Sigmoid colon (tissue), 7 donors: ENCODE measurements around the gene DNASE1. TPM values are rescaled to one million over a fixed set of nuclear protein-coding genes. Genes with fewer than 3 reads are reported as not detected.

Experiments used
- DNase-seq: peaks from one replicate; pipeline ENCODE4 v3.0.0-alpha.2; 2019
- H3K27ac ChIP-seq, 4 donors: fragments of 200-600 bp; sonication (generic); one replicate each; pipeline ENCODE4 v1.5.1; 2016 to 2019; ENCODE audit warnings: mild to moderate bottlenecking in 1 of 4
- H3K27me3 ChIP-seq, 3 donors: fragments of 200-600 bp; sonication (generic); one replicate each; pipeline ENCODE4 v1.5.1; 2019; ENCODE audit warnings: mild to moderate bottlenecking in 1 of 3
- H3K36me3 ChIP-seq, 4 donors: fragments of 200-600 bp; sonication (generic); one replicate each; pipeline ENCODE4 v1.5.1; 2016 to 2019
- H3K4me1 ChIP-seq, 4 donors: fragments of 200-600 bp; sonication (generic); one replicate each; pipeline ENCODE4 v1.5.1; 2017 to 2019
- H3K4me3 ChIP-seq, 4 donors: fragments of 200-600 bp; sonication (generic); one replicate each; pipeline ENCODE4 v1.5.1; 2017 to 2019; ENCODE audit warnings: mild to moderate bottlenecking in 2 of 4, moderate library complexity in 1 of 4
- H3K9me3 ChIP-seq, 4 donors: fragments of 200-600 bp in 3 of 4; sonication (generic) in 3 of 4; one replicate each; pipeline versions ENCODE4 v1.5.1 to v1.6.1; 2013 to 2019
- CTCF ChIP-seq, 4 experiments: fragments of 450-650 bp in 3 of 4; fragments of 200-600 bp in 1 of 4; IDR thresholded peaks; one replicate each; pipeline ENCODE4 v1.5.1; 2016 to 2019; ENCODE audit warnings: antibody characterized with exemption in 4 of 4, mild to moderate bottlenecking in 3 of 4, moderate library complexity in 2 of 4
- EP300 ChIP-seq, 4 donors: sonication (generic); formaldehyde crosslinking; IDR thresholded peaks; one replicate each; pipeline ENCODE4 v1.6.1; 2017; ENCODE audit warnings: antibody characterized with exemption in 4 of 4
- POLR2A ChIP-seq, 2 donors: fragments of 450-650 bp; IDR thresholded peaks; one replicate each; pipeline ENCODE4 v1.6.1; 2016; ENCODE audit warnings: antibody characterized with exemption in 2 of 2, mild to moderate bottlenecking in 2 of 2, moderate library complexity in 2 of 2
- POLR2AphosphoS5 ChIP-seq, 4 donors: sonication (generic); formaldehyde crosslinking; IDR thresholded peaks; one replicate each; pipeline ENCODE4 v1.6.1; 2017; ENCODE audit warnings: antibody characterized with exemption in 4 of 4
- WGBS, 2 donors: extraction: QIAGEN DNeasy Blood & Tissue Kit; methylation state at CpG; one replicate each; pipeline ENCODE4 v1.1.7; 2013; 5-methylcytosine and 5-hydroxymethylcytosine counted together
- intact Hi-C: fragments of 100-400 bp; cut with DNase I; formaldehyde crosslinking; loops from one replicate; pipeline ENCODE4 v1.15.1; 2023
- polyA plus RNA-seq, 3 donors: library from polyadenylated mRNA; stranded (reverse); fragments of 200-250 nt; gene quantifications; one replicate each; pipeline ENCODE4 v1.2.3, GENCODE V29; 2013
- total RNA-seq, 4 donors: library from RNA; depleted of rRNA; stranded (reverse); fragments of >200 nt; gene quantifications; one replicate each; pipeline ENCODE4 v1.1.0, GENCODE V29; 2016
- donor health status: healthy with polysubstance abuse.
- donor health status: Bipolar disorder and iron deficiency.
- donor health status: healthy.

DNASE1 gene
- total and polyA plus RNA-seq, 7 donors = 1.2 to 22.4 (median 10.7) TPM

GRCh38 chr16:3687021-3687420 lies 32.5 kb downstream of the DNASE1 start:
- H3K4me1 ChIP-seq = peaks cover 0 to 17% (median 14%) of the 10 kb centered on the region in 4 donors
- intact Hi-C loops = no loop called here
- no peak for DNase-seq
- no peaks in the 10 kb centered on the region for H3K9me3 ChIP-seq
- H3K27me3 ChIP-seq = no peaks in the 10 kb centered on the region
- H3K36me3 ChIP-seq = peaks cover 0 to 65% (median 16%) of the 10 kb centered on the region in 4 donors
- no peak overlapping the region for H3K27ac ChIP-seq
- TF ChIP-seq EP300 (IDR thresholded peaks at IDR 0.05) = no peak
- no peak for TF ChIP-seq CTCF (IDR thresholded peaks at IDR 0.05)
- TF ChIP-seq POLR2A (IDR thresholded peaks at IDR 0.05) = no peak
- no peak for TF ChIP-seq POLR2AphosphoS5 (IDR thresholded peaks at IDR 0.05)
- WGBS, 2 donors = 89 to 93% methylated on average over 7 of the region's 7 CpGs
- H3K4me3 ChIP-seq = no peak overlapping the region

GRCh38 chr16:3687792-3688191 lies 33.3 kb downstream of the DNASE1 start:
- intact Hi-C loops = no loop called here
- H3K27ac ChIP-seq = no peak overlapping the region
- WGBS, 2 donors = 95% methylated on average over 9 of the region's 9 CpGs
- DNase-seq = no peak
- H3K27me3 ChIP-seq = no peaks in the 10 kb centered on the region
- peaks cover 0 to 17% (median 14%) of the 10 kb centered on the region in 4 donors for H3K4me1 ChIP-seq
- no peaks in the 10 kb centered on the region for H3K9me3 ChIP-seq
- TF ChIP-seq CTCF (IDR thresholded peaks at IDR 0.05) (no peak), POLR2AphosphoS5 (IDR thresholded peaks at IDR 0.05) (no peak), POLR2A (IDR thresholded peaks at IDR 0.05) (no peak), EP300 (IDR thresholded peaks at IDR 0.05) (no peak)
- no peak overlapping the region for H3K4me3 ChIP-seq
- peaks cover 0 to 57% (median 16%) of the 10 kb centered on the region in 4 donors for H3K36me3 ChIP-seq

- WGBS, 2 donors = 93 to 95% methylated on average over 7 of the region's 7 CpGs
- peaks cover 0 to 17% (median 14%) of the 10 kb centered on the region in 4 donors for H3K4me1 ChIP-seq
- peaks cover 0 to 39% (median 16%) of the 10 kb centered on the region in 4 donors for H3K36me3 ChIP-seq
- H3K4me3 ChIP-seq = no peak overlapping the region
- no peaks in the 10 kb centered on the region for H3K9me3 ChIP-seq
- H3K27me3 ChIP-seq = no peaks in the 10 kb centered on the region
- peak overlapping the region; percentile 57 to 77 (median 72) for H3K27ac ChIP-seq
- intact Hi-C loops = loop anchor here (5.0 kb wide), 1 partner anchor 428 kb away; the partner anchor contains the start of gene ADCY9
- DNase-seq = no peak
- no peak for TF ChIP-seq POLR2AphosphoS5 (IDR thresholded peaks at IDR 0.05)
- TF ChIP-seq EP300 (IDR thresholded peaks at IDR 0.05) = no peak
- no peak for TF ChIP-seq CTCF (IDR thresholded peaks at IDR 0.05)
- no peak for TF ChIP-seq POLR2A (IDR thresholded peaks at IDR 0.05)
These were observed 35.2 kb downstream of the DNASE1 start for GRCh38 chr16:3689731-3690130.

GRCh38 chr16:3690470-3690928 lies 36.0 kb downstream of the DNASE1 start:
- peak overlapping the region; percentile 57 to 77 (median 72) for H3K27ac ChIP-seq
- intact Hi-C loops = loop anchor here (5.0 kb wide), 1 partner anchor 427 kb away; the partner anchor contains the start of gene ADCY9
- H3K4me1 ChIP-seq = peaks cover 0 to 17% (median 14%) of the 10 kb centered on the region in 4 donors
- DNase-seq = peak; percentile 98
- H3K4me3 ChIP-seq = peak overlapping the region in 3 of 4 donors; percentile 35 to 44 (median 37)
- H3K27me3 ChIP-seq = no peaks in the 10 kb centered on the region
- H3K9me3 ChIP-seq = no peaks in the 10 kb centered on the region
- peaks cover 0 to 35% (median 10%) of the 10 kb centered on the region in 4 donors for H3K36me3 ChIP-seq
- WGBS, 2 donors = 33 to 37% methylated on average over 18 of the region's 18 CpGs
- no peak for TF ChIP-seq EP300 (IDR thresholded peaks at IDR 0.05)
- TF ChIP-seq CTCF (IDR thresholded peaks at IDR 0.05) = peak; percentile 88 to 95 (median 91)
- peak; percentile 55 to 76 (median 69) for TF ChIP-seq POLR2AphosphoS5 (IDR thresholded peaks at IDR 0.05)
- no peak for TF ChIP-seq POLR2A (IDR thresholded peaks at IDR 0.05)
